Panc1 (cell line): ENCODE data around the gene SEMA5B.

Experiments
- CTCF ChIP-seq: fragments of 450-650 bp; IDR thresholded peaks from 2 replicates; pipeline ENCODE4 v1.5.1; 2017; ENCODE audit warnings: mild to moderate bottlenecking
- POLR2AphosphoS5 ChIP-seq: IDR thresholded peaks from 2 replicates; pipeline ENCODE4 v1.6.1; 2012; ENCODE audit warnings: mild to moderate bottlenecking, low read depth, low read length, moderate library complexity
- REST ChIP-seq, 2 experiments: IDR thresholded peaks; 2 replicates each; pipeline ENCODE4 v1.6.1; 2011 to 2012; ENCODE audit warnings: low read depth in 2 of 2, control low read depth in 1 of 2, low read length in 1 of 2, mild to moderate bottlenecking in 1 of 2, moderate library complexity in 1 of 2; ENCODE audit not compliant: insufficient read depth in 1 of 2
- SIN3A ChIP-seq: IDR thresholded peaks from 2 replicates; pipeline ENCODE4 v1.6.1; 2012; ENCODE audit warnings: low read depth, mild to moderate bottlenecking, low read length, moderate library complexity, borderline replicate concordance; ENCODE audit not compliant: insufficient read depth
- TCF7L2 ChIP-seq: IDR thresholded peaks from 2 replicates; pipeline ENCODE4 v1.6.1; 2011; ENCODE audit warnings: mild to moderate bottlenecking, low read depth, low read length, inconsistent platforms

GRCh38 chr3:122987231-122987630, 40.3 kb downstream of the SEMA5B start:
- TF ChIP-seq CTCF = no peak
- no peak for TF ChIP-seq SIN3A
- TF ChIP-seq POLR2AphosphoS5 = no peak
- no peak for TF ChIP-seq REST (IDR thresholded peaks at IDR 0.05; ENCODE audit: insufficient read depth in 1 of 2, low read depth in 2 of 2, low read length in 1 of 2)
- TF ChIP-seq TCF7L2 = no peak
